CD4-positive, CD25-positive, alpha-beta regulatory T cell (primary cell): ENCODE measurements around the gene FRRS1L. TPM values are rescaled to one million over a fixed set of nuclear protein-coding genes. Genes with fewer than 3 reads are reported as not detected.
"Not testable (repeated sequence)": the region's sequence is repeated elsewhere in the genome, so short reads cannot be mapped to it uniquely, and the experiment has no call there.

ENCODE experiments used
- ATAC-seq, 2 donors: fragments of 150-1000 bp; cut with Tn5 transposase; one replicate each; pipeline ENCODE4 v1.10.0; 2021; ENCODE audit warnings: low read depth in 2 of 2, moderate number of reproducible peaks in 2 of 2, moderate library complexity in 1 of 2
- DNase-seq, 3 donors: peaks; one replicate each; pipeline versions ENCODE4 v3.0.0 to v3.0.0-alpha.2; 2012 to 2022; ENCODE audit warnings: mixed read lengths in 1 of 3
- H3K27ac ChIP-seq: one replicate; pipeline ENCODE4 v1.7.0; 2013; ENCODE audit warnings: mild to moderate bottlenecking, low read length; ENCODE audit not compliant: insufficient read depth, poor library complexity, severe bottlenecking
- H3K27me3 ChIP-seq: one replicate; pipeline ENCODE4 v1.7.0; 2013; ENCODE audit warnings: low read length; ENCODE audit not compliant: control insufficient read depth, insufficient read depth
- H3K36me3 ChIP-seq: one replicate; pipeline ENCODE4 v1.7.0; 2013; ENCODE audit warnings: mild to moderate bottlenecking, low read length, moderate library complexity; ENCODE audit not compliant: control insufficient read depth, insufficient read depth
- H3K4me1 ChIP-seq: 2 replicates; pipeline ENCODE4 v1.7.0; 2013; ENCODE audit warnings: mild to moderate bottlenecking, low read length; ENCODE audit not compliant: insufficient read depth, control insufficient read depth, poor library complexity, severe bottlenecking
- H3K4me3 ChIP-seq: one replicate; pipeline ENCODE4 v1.7.0; 2013; ENCODE audit warnings: low read depth, mild to moderate bottlenecking, low read length, moderate library complexity
- H3K9me3 ChIP-seq, 2 experiments: 1 replicate in 1 of 2; 2 replicates in 1 of 2; pipeline ENCODE4 v1.7.0; 2013; ENCODE audit warnings: low read length in 2 of 2, mild to moderate bottlenecking in 1 of 2, moderate library complexity in 1 of 2; ENCODE audit not compliant: control insufficient read depth in 2 of 2
- H3K27ac Mint-ChIP-seq, 3 donors: one replicate each; pipeline ENCODE4 v1.8.0; 2020 to 2022; ENCODE audit warnings: mild to moderate bottlenecking in 3 of 3, mixed read lengths in 3 of 3, moderate library complexity in 2 of 3
- H3K27me3 Mint-ChIP-seq: one replicate; pipeline ENCODE4 v1.8.0; 2022; ENCODE audit warnings: mild to moderate bottlenecking, mixed read lengths
- H3K36me3 Mint-ChIP-seq: one replicate; pipeline ENCODE4 v1.8.0; 2020; ENCODE audit warnings: mixed read lengths
- H3K4me1 Mint-ChIP-seq, 4 donors: one replicate each; pipeline ENCODE4 v1.8.0; 2020 to 2022; ENCODE audit warnings: mixed read lengths in 4 of 4, mild to moderate bottlenecking in 1 of 4
- H3K4me3 Mint-ChIP-seq, 4 donors: one replicate each; pipeline ENCODE4 v1.8.0; 2020 to 2022; ENCODE audit warnings: mild to moderate bottlenecking in 4 of 4, mixed read lengths in 4 of 4, moderate library complexity in 3 of 4
- H3K9me3 Mint-ChIP-seq, 7 donors: one replicate each; pipeline ENCODE4 v1.8.0; 2020 to 2022; ENCODE audit warnings: mixed read lengths in 7 of 7, mild to moderate bottlenecking in 3 of 7, moderate library complexity in 2 of 7
- polyA plus RNA-seq, 4 donors: library from polyadenylated mRNA; unstranded; fragments of 300-500 nt; fragmentation: Illumina TruSeq; gene quantifications; one replicate each; pipeline ENCODE4 v1.2.3, GENCODE V29; 2021
- total RNA-seq: library from RNA; stranded (reverse); gene quantifications from one replicate; pipeline ENCODE4 v1.2.3, GENCODE V29; 2022

FRRS1L gene
- total and polyA plus RNA-seq, 5 donors from 2014 or later: not detected

- DNase-seq: no peak
- no peaks in the 10 kb centered on the region for H3K9me3 ChIP-seq
- no peak overlapping the region for H3K27ac ChIP-seq
- no peaks in the 10 kb centered on the region for H3K36me3 ChIP-seq
- H3K4me3 ChIP-seq: no peak overlapping the region
- peaks cover 0 to 8% (median 1%) of the 10 kb centered on the region in 4 donors for H3K4me1 Mint-ChIP-seq
- no peaks in the 10 kb centered on the region for H3K36me3 Mint-ChIP-seq
- no peaks in the 10 kb centered on the region for H3K9me3 Mint-ChIP-seq
- H3K4me3 Mint-ChIP-seq: no peak overlapping the region
- H3K27me3 Mint-ChIP-seq: peaks cover 6% of the 10 kb centered on the region
- H3K27ac Mint-ChIP-seq: no peak overlapping the region
- no peak for ATAC-seq
- peaks cover 3% of the 10 kb centered on the region for H3K4me1 ChIP-seq
- H3K27me3 ChIP-seq: no peaks in the 10 kb centered on the region
Measured at GRCh38 chr9:109129470-109130197, 37.4 kb downstream of the FRRS1L start.

DNA sequence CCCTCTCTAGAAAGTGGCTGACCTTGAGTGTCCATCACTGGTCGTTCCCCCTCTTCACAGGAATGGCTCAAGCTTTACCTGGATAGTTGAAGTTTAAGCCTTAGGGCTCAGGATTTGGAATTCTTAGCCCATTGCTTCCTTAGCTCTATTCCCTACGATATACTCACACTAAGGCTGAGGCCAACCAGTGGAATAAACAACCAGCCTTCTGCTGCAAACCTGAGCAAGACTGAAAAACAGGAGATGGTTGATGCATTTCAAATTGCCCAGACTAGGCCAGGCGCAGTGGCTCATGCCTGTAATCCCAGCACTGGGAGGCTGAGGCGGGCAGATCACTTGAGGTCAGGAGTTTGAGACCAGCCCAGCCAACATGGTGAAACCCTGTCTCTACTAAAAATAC is 40.4 kb downstream of the FRRS1L start:
- H3K36me3 ChIP-seq, H3K4me3 ChIP-seq, H3K4me3 Mint-ChIP-seq, H3K9me3 Mint-ChIP-seq, H3K27me3 Mint-ChIP-seq, H3K27ac Mint-ChIP-seq, H3K9me3 ChIP-seq, H3K4me1 Mint-ChIP-seq, H3K27ac ChIP-seq, DNase-seq, ATAC-seq, H3K27me3 ChIP-seq, H3K36me3 Mint-ChIP-seq, H3K4me1 ChIP-seq: not testable (repeated sequence)

- Histone ChIP-seq H3K27me3 (no peaks in the 10 kb centered on the region), H3K4me1 (peaks cover 9% of the 10 kb centered on the region), H3K27ac (no peak overlapping the region), H3K36me3 (no peaks in the 10 kb centered on the region), H3K4me3 (no peak overlapping the region), H3K9me3 (no peaks in the 10 kb centered on the region)
- Mint-ChIP-seq H3K4me1 (peaks cover 2 to 9% (median 6%) of the 10 kb centered on the region in 4 donors), H3K27ac (no peak overlapping the region), H3K36me3 (no peaks in the 10 kb centered on the region), H3K4me3 (no peak overlapping the region), H3K9me3 (no peaks in the 10 kb centered on the region), H3K27me3 (no peaks in the 10 kb centered on the region)
- DNase-seq: no peak
- no peak for ATAC-seq
Measured at GRCh38 chr9:109124121-109124520, 42.9 kb downstream of the FRRS1L start.

DNA sequence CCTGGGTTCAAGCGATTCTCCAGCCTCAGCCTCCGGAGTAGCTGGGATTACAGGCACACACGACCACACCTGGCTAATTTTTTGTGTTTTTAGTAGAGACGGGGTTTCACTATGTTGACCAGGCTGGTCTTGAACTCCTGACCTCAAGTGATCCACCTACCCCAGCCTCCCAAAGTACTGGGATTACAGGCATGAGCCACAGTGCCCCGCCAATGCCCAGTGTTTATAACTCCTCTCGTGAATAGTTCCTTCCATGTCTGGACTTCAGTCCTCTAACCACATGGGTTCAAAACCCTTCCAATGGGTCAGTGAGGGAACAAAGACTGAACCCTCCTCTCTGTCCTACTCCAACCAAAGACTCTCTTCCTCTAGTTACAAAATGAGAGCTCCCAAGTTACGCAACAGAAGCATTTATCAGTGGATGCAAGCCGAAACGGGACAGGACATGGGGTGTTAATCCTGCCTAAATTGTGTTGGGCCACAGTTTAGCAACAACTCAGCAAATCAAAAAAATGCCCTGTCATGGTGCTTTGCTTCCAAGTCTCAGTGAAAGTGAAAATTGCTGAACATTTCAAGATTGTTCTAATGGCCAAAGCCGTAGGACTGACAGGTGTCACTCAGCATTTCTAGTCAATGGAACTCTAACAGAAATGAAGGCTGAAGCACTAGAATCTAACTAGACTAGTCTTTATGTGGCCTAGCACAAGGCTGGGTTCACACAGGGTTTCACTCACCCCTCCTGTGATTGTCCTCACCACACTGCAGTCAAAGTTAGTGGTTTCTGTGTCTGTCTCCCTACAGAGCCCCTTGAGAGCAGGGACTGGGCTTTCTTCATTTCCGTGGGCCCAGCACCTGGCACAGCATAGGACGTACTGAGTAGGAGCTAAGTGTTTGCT is 44.1 kb downstream of the FRRS1L start:
- H3K9me3 ChIP-seq: no peaks in the 10 kb centered on the region
- peaks cover 2 to 15% (median 10%) of the 10 kb centered on the region in 4 donors for H3K4me1 Mint-ChIP-seq
- no peak for DNase-seq
- H3K27me3 Mint-ChIP-seq: no peaks in the 10 kb centered on the region
- no peak overlapping the region for H3K4me3 ChIP-seq
- H3K36me3 ChIP-seq: no peaks in the 10 kb centered on the region
- no peaks in the 10 kb centered on the region for H3K36me3 Mint-ChIP-seq
- peaks cover 20% of the 10 kb centered on the region for H3K4me1 ChIP-seq
- ATAC-seq: no peak
- no peaks in the 10 kb centered on the region for H3K27me3 ChIP-seq
- no peak overlapping the region for H3K27ac ChIP-seq
- no peaks in the 10 kb centered on the region for H3K9me3 Mint-ChIP-seq
- H3K4me3 Mint-ChIP-seq: peak overlapping the region in 1 of 4 donors; percentile 41
- H3K27ac Mint-ChIP-seq: no peak overlapping the region

DNA sequence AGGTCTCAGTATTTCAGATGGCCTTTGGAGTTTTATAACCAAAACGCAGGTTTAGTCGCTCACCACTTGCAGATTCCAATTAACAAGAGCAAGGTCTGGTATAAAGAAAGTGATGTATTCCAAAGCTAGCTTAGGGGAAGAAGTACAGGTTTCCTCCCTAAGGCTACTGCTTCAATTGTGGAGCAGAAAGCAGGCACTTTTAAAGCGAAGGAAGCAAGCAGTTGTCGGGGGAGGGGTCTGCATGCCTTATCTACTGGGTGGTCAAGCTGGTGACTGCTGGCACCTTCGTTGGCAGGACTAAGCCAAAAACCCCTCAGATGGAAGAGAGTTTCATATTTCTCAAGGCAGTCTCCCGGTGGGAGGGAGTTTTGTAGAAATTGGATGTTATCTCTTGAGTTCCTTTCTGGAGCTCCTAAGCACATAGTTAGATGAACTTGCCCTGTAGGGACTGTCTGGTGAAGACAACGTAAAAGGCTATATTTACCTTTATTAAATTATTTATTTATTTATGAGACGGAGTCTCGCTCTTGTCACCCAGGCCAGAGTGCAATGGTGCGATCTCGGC is 45.7 kb downstream of the FRRS1L start:
- peaks cover 36% of the 10 kb centered on the region for H3K4me1 ChIP-seq
- peak overlapping the region in 1 of 4 donors; percentile 0 for H3K4me3 Mint-ChIP-seq
- ATAC-seq (no peak), DNase-seq (no peak)
- H3K27ac ChIP-seq: no peak overlapping the region
- no peak overlapping the region for H3K27ac Mint-ChIP-seq
- H3K27me3 Mint-ChIP-seq: no peaks in the 10 kb centered on the region
- H3K4me3 ChIP-seq: no peak overlapping the region
- H3K36me3 ChIP-seq: no peaks in the 10 kb centered on the region
- H3K27me3 ChIP-seq: no peaks in the 10 kb centered on the region
- H3K9me3 Mint-ChIP-seq: no peaks in the 10 kb centered on the region
- no peaks in the 10 kb centered on the region for H3K9me3 ChIP-seq
- H3K4me1 Mint-ChIP-seq: peaks cover 10 to 31% (median 21%) of the 10 kb centered on the region in 4 donors
- peaks cover 6% of the 10 kb centered on the region for H3K36me3 Mint-ChIP-seq

- no peak for ATAC-seq
- H3K4me1 Mint-ChIP-seq: peaks cover 14 to 40% (median 27%) of the 10 kb centered on the region in 4 donors
- H3K9me3 Mint-ChIP-seq: no peaks in the 10 kb centered on the region
- DNase-seq: no peak
- H3K4me3 ChIP-seq: peak overlapping the region; percentile 70
- peak overlapping the region; percentile 90 to 97 (median 96) for H3K4me3 Mint-ChIP-seq
- H3K27me3 ChIP-seq: no peaks in the 10 kb centered on the region
- H3K27ac Mint-ChIP-seq: peak overlapping the region in 1 of 3 donors; percentile 93
- H3K27me3 Mint-ChIP-seq: no peaks in the 10 kb centered on the region
- peaks cover 10% of the 10 kb centered on the region for H3K36me3 Mint-ChIP-seq
- H3K4me1 ChIP-seq: peaks cover 41% of the 10 kb centered on the region
- peak overlapping the region; percentile 77 for H3K27ac ChIP-seq
- no peaks in the 10 kb centered on the region for H3K9me3 ChIP-seq
- no peaks in the 10 kb centered on the region for H3K36me3 ChIP-seq
Measured at GRCh38 chr9:109120204-109120789, 46.8 kb downstream of the FRRS1L start.

DNA sequence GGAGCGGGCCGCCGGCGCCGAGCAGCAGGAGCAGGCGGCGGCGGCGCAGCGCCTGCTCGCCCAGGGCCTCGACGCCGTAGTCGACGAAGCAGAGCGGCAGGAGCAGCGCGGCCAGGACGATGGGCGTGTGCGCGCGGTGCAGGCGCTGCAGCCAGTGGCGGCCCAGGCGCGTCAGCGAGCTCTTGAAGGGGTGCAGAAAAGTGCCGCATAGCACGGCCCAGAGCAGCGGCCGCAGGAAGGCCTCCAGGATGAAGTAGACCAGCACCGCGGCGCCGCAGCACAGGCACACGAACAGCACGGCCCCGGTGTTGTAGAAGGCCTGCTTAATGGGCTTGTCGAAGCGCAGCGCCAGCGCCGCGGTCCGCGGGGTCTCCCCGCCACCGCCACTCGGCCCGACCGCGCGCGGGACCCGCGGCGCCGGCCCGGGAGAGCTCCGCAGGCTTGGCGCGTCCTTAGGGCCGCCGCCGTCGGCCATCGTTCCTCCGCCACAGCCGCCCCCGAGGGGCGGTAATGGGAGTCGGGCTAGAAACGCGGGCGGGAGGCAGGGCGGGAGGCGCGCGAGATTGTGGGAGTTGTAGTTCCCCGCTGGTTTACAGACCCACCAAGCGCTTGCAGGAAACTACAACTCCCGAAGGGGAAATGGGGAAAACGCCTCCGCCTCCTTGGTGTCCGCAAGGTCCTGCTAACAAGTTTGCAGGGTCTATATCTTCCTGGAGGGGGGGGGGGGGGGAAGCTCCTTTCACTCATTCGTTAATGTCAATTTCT is 47.4 kb downstream of the FRRS1L start, which contains the start of gene TMEM245:
TSS of gene TMEM245 (minus strand) at position 509 of the 765 bp plus-strand sequence. CDS start at position 475, 34 bp downstream.
- H3K36me3 Mint-ChIP-seq: peaks cover 11% of the 10 kb centered on the region
- Histone ChIP-seq H3K4me1 (peaks cover 47% of the 10 kb centered on the region), H3K36me3 (peaks cover under 1% of the 10 kb centered on the region), H3K9me3 (no peaks in the 10 kb centered on the region), H3K4me3 (peak within 1 kb of the TSS; percentile 95), H3K27ac (peak within 1 kb of the TSS; percentile 77), H3K27me3 (no peaks in the 10 kb centered on the region)
- no peaks in the 10 kb centered on the region for H3K9me3 Mint-ChIP-seq
- DNase-seq: peak; percentile 93 to 99 (median 96)
- ATAC-seq: peak; percentile 94 to 96
- peak within 1 kb of the TSS; percentile 77 to 93 (median 93) for H3K27ac Mint-ChIP-seq
- no peaks in the 10 kb centered on the region for H3K27me3 Mint-ChIP-seq
- H3K4me1 Mint-ChIP-seq: peaks cover 14 to 47% (median 31%) of the 10 kb centered on the region in 4 donors
- peak within 1 kb of the TSS; percentile 90 to 97 (median 96) for H3K4me3 Mint-ChIP-seq
